Measurements from ENCODE around the gene SNRNP35.
A peak's percentile ranks its signal among the peaks of the same experiment; 100 is the strongest.
"Not testable (repeated sequence)": the region's sequence is repeated elsewhere in the genome, so short reads cannot be mapped to it uniquely, and the experiment has no call there.

The SNRNP35 gene

DNA sequence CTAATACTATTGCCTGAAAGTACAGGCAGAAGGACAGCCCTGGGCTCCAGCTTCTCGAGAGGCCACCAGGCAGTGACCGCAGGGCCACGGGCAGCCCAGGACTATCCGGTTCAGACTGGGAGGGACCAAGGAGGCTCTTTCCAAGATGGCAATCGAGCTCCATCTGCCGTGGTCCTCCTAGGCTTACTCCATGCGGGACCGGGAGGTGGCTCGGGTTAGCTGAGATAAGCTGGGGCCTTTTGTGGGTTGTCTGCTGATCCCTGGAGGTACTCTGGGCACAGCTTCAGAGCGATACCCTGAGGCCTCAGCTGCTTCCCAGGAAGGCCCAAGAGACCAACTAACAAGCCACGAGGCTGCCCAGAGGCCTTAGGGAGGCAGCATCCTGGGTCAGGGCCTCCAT lies 33.1 kb downstream of the SNRNP35 start:
- no peak for DNase-seq

DNA sequence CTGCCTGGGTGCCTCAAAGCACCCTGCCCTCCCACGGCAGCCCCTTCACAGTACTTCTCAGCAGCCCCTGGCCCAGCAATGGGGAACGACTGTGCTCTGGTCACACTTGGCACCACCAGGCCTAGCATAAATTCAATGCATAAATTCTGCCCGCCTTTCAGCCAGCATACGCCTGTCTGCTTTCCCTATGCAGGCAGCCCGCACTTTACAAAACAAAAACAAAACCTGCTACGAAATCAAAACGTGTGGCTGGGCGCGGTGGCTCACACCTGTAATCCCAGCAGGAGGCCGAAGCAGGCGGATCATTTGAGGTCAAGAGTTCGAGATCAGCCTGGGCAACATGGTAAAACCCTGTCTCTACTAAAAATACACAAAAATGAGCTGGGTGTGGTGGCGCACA lies 33.5 kb downstream of the SNRNP35 start:
- DNase-seq = no peak

DNA sequence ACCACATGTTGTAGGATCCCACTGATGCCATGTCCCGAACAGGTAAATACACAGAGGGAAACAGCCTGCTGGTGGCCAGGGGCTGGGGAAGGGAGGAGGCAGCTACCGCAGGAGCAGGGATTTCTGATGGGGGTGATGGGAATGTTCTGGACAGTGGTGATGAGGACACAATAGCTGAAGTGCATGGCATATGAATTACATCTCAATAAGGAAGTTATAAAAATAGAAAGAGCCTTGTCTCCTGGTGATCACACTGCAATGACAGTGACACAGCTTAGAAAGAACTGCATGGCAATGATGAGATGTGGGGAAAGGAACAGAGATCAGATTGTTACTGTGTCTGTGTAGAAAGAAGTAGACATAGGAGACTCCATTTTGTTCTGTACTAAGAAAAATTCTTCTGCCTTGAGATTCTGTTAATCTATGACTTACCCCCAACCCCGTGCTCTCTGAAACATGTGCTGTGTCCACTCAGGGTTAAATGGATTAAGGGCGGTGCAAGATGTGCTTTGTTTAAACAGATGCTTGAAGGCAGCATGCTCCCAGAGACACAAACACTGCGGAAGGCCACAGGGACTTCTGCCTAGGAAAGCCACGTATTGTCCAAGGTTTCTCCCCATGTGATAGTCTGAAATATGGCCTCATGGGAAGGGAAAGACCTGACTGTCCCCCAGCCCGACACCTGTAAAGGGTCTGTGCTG lies 34.5 kb downstream of the SNRNP35 start:
- DNase-seq = not testable (repeated sequence)

DNA sequence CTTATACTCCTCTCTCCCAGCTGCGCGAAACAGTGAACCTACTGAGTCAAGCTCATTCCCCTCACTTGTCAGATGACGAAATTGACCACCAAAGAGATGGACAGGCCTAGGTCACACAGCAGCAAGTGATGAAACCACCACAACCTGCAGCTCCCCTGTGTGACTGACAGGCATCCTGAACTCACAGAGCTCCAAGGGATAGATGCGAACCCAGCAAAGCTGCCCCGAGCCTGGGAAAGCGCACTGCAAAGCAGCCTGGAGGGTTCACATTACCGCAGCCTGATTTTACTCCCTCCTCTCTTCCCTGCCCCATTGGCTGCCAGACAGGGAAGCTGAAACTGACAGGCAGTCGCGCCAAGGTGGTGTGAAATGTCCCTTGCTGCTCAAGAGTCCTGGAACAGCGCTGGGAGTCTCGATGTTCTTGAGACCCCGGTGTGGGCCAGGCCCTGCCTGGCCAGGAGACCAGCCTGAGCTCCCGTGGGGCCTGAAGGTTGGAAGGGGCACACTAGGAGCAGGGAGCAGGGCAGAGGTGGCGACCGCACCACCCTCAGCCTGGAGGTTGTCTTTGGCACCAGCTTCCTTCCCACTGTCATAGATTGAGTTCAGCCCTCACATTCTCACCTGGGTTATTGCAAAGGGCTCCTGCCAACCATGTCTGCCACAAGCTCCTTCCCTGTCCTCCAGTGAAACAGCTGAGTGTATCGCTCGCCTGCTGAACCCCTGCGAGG lies 36.3 kb downstream of the SNRNP35 start:
- DNase-seq = no peak

DNA sequence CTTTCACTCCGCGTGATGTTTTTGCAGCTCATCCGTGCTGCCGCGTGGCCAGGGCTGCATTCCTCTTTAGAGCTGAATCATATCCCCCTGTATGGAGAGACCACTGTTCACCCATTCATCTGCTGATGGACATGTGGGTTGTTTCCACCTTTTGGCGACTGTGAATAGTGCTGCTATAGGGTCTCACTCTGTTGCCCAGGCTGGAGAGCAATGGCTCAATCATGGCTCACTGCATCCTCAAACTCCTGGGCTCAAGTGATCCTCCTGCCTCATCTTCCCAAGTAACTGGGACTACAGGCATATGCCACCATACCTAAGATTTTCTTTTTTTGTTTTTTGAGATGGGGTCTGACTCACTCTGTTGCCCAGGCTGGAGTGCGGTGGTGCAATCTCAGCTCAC lies 39.1 kb downstream of the SNRNP35 start:
- DNase-seq = no peak

DNA sequence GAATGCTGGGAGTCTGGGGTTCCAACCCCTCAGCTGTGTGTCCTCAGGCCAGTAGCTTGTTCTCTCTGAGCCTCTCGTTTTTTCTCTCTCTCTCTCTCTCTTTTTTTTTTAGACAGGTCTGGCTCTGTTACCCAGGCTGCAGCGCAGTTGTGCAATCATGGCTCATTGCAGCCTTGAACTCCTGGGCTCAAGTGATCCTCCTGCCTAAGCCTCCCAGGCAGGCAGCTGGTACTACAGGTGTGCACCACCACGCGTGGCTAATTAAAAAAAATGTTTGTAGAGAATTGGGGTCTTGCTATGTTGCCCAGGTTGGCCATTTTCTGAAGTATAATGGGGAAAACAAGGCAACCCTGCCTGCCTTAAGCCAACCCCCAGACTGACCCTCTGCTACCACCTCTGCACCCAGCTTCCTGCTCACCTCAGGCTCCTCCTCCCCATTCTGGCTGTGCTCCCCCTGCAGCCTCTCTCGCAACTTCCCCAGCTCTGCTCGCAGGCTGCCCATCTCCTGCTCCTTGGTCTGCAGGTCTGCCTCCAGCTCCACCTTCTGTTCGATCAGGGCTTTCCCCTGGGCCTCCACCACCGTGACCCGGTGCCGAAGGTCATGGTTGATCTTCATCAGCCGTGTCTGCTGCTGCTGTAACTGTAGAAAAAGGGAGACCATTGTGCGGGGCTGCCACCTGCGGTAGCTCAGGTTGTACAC lies 40.3 kb downstream of the SNRNP35 start:
- DNase-seq = peak; percentile 54

DNA sequence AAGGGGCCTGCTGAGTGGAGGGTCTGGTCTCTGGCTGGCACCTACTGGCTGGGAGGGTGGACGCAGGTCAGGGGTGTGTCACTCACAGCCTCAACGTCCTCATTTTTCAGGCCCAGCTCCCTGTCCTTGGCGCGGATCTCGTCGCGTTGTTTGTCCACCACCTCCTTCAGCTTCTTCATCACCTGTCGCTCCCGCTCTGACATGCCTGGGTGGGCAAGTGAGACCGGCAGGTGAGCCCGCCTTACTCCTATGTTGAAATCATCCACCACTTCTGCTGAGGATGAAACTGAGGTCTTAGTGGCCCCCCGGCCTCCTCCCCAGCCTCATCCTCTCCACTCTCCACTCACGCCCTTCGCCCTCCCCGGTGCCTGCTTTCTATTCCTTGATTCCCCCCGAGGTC lies 41.4 kb downstream of the SNRNP35 start:
- DNase-seq = no peak

DNA sequence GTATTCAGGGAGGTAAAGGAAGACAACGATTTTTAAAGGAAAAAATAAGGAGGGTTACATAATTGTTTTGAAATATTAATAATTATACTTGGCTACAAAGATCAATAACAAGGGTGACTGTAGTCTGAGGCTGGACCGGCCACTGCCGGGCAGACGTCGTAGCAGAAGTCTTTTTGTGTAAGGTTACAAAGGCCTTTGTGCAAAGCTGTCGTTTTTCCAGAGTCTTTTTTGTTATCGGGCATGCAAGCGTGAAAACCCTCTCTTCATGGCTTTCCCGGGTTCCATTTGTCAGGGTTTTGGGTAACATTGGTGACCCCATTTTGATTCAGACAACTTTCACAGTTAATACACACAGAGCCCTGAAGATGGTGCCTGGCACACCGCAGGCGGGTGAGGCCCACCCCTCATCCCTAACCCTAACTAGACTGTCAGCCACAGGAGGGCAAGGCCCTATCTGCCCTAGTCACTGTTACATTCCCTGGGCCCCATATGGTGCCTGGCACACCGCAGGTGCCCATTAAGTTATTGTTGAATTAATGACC lies 44.3 kb downstream of the SNRNP35 start:
- no peak for DNase-seq

DNA sequence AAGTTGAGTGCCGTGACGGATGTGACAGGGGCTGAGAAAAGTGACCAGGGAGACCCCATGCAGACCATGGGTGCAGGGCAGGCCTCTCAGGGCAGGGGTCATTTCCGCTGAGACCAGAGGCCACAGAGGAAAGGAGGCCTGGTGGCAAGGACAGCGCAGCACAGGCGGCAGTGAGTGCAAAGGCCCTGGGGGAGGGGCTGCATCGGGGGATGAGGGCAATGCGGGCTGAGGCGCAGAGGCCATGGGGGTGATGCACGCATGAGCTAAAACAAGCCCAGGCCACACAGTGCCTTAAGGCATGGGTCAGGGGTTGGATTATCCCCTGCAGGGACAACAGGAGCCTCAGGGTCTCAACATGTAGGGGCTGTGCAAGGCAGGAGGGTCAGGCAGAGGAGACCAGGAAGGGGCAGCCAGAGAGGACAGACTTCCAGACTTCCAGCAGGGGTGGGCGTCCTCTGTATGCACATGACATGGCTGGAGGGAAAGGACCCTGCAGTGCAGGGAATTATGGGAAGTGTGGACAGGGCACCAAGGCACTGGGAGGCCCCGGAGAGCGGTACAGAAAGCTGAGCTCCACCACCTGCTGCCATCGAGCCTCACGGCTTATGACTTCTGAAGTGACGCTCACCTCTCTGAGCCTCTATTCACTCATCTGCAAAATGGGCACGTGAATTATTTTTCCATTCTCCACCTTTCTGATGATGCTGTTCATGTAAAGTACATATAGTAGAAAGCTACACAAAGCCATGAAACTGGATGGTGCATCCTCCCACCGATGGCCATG lies 48.3 kb downstream of the SNRNP35 start:
- no peak for DNase-seq

DNA sequence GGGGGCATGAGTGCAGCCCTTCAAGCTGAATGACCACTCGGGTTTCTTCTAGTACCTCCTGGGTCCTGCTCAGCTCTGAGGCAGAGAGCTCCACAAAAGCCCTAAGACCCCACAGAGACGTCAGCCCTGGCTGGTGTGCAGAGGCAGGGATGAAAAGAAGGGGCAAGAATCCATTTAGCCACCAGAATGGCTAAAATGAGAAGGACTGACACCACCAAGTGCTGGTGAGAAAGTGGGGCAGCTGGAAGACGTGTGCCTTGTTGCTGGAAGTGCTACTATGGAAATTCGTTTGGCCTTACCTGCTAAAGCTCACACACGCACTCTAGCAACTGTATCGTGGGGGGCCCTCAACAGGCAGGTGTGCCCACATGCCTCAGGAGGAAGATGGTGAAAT lies 48.9 kb downstream of the SNRNP35 start:
- DNase-seq = no peak

DNA sequence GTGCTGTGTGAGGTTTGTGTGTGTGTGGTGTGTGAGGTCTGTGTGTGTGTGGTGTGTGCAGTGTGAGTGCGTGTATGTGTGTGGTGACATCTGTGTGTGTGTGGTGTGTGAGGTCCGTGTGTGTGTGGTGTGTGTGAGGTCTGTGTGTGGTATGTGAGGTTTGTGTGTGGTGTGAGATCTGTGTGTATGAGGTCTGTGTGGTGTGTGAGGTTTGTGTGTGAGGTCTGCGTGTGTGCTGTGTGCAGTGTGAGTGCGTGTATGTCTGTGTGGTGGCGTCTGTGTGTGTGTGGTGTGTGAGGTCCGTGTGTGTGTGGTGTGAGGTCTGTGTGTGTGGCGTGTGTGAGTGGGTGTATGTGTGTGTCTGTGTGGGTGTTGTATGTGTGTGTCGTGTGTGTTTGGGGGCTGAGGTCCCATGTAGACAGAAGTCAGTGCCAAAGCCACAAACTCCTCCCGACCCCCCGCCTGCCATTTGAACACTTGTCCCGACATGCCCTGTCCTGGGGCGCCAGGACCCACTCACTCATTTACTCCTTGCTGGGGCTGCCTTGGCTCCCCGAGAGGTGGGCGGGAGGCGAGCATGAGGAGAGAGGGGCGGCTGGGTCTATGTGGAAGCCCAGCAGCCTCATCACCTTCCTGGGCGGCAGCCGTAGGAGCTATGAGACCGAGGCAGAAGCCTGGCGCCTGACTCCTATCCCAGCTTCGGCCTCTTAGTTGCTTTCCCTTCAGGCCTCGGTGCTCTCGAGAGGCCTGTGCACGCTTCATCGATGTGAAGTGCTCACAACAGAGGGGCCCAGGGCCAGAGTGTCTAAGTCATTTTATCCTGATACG lies 55.1 kb downstream of the SNRNP35 start:
- peak; percentile 58 for DNase-seq

DNA sequence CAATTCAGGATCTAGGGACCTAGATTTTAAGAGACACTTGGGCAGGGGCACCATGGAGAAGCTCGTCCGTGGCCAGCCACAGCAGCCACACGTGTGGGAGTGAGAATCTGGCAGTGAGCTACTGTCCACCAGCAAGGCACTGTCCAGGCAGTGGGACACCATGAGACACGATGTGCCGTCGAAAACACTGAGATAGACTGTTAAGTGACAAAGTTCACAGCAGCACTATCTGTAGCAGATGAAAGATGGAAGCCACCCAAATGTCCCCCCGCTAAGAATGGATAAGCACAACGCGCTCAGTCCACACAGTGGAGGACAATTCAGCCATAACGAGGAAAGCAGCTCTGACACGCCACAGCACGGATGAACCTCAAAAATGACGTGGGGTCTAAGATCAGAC lies 55.9 kb downstream of the SNRNP35 start:
- no peak for DNase-seq

DNA sequence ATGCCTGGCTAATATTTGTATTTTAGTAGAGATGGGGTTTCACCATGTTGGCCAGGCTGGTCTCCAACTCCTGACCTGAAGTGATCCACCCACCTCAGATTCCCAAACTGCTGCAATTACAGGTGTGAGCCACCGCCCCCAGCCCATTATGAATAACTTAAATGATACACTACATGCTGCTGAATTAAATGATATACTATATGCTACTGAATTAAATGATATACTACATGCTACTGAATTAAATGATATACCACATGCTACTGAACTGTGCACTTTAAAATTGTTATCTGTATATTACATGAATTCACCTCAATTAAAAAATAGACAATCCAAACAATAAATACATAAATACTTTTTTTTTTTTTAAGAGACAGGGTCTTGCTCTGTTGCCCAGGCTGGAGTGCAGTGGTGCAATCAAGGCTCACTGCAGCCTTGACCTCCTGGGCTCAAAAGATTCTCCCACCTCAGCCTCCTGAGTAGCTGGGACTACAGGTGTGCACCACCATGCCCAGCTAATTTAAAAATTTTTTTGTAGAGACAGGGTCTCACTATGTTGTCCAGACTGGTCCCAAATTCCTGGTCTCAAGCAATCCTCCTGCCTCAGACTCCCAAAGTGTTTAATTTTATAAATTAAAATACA lies 56.8 kb downstream of the SNRNP35 start:
- not testable (repeated sequence) for DNase-seq

DNA sequence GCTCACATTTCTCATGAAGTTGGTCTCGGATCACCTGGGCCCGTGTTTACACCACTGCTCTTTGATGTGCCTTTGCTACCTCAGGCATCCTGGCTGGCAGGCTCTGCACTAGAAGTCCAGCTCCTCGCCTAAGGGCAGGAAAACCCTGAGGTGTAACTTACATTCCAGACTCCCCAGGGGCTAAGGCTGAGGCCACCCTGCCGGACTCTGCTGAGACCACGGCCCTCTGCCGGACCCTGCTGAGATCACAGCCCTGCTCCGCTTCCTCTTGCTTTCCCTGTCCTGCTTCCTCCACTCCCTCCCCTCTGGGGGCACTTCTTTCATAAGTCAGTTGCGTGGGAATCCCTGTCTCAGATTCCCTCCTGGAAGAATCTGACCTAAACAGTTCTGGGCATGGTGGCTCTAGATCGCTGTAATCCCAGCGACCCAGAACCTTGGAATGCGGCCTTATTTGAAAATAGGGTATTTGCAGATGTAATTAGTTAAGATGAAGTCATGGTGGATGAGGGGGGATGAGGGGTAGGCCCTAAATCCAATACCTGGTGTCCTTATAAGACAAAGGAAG lies 58.4 kb downstream of the SNRNP35 start:
- peak; percentile 95 for DNase-seq

Measured in islet precursor cell (in vitro differentiated cells).